BE2C (cell line): Measurements from ENCODE around the gene RBM23.

Source experiments
- DNase-seq: peaks from one replicate; pipeline ENCODE4 v3.0.0-alpha.2; 2020
- H3K27me3 ChIP-seq: fragments of 250-450 bp; sonication (Bioruptor Pico); 2 replicates; pipeline ENCODE4 v1.5.1; 2020; ENCODE audit warnings: mild to moderate bottlenecking
- H3K36me3 ChIP-seq: fragments of 250-450 bp; sonication (Bioruptor Pico); 2 replicates; pipeline ENCODE4 v1.5.1; 2020; ENCODE audit warnings: mild to moderate bottlenecking
- H3K4me1 ChIP-seq: fragments of 250-450 bp; sonication (Bioruptor Pico); 2 replicates; pipeline ENCODE4 v1.5.1; 2020
- H3K4me3 ChIP-seq: 2 replicates; pipeline ENCODE4 v1.5.1; 2011; ENCODE audit warnings: low read depth, low read length
- H3K9me3 ChIP-seq: fragments of 250-450 bp; sonication (Bioruptor Pico); 2 replicates; pipeline ENCODE4 v1.5.1; 2020
- CTCF ChIP-seq: IDR thresholded peaks from 2 replicates; pipeline ENCODE4 v1.5.1; 2012; ENCODE audit warnings: mild to moderate bottlenecking, low read depth, low read length

RBM23 gene

GRCh38 chr14:22892488-22892887 is 26.5 kb downstream of the RBM23 start:
- H3K4me1 ChIP-seq, result no peaks in the 10 kb centered on the region
- H3K27me3 ChIP-seq, result no peaks in the 10 kb centered on the region
- DNase-seq, result no peak
- H3K36me3 ChIP-seq, result no peaks in the 10 kb centered on the region
- no peak overlapping the region for H3K4me3 ChIP-seq
- no peak for TF ChIP-seq CTCF
- no peaks in the 10 kb centered on the region for H3K9me3 ChIP-seq

GRCh38 chr14:22890416-22890815 is 28.5 kb downstream of the RBM23 start:
- no peaks in the 10 kb centered on the region for H3K27me3 ChIP-seq
- H3K4me3 ChIP-seq, result no peak overlapping the region
- H3K4me1 ChIP-seq, result no peaks in the 10 kb centered on the region
- no peak for DNase-seq
- H3K9me3 ChIP-seq, result no peaks in the 10 kb centered on the region
- H3K36me3 ChIP-seq, result no peaks in the 10 kb centered on the region
- TF ChIP-seq CTCF, result no peak

- H3K27me3 ChIP-seq, result no peaks in the 10 kb centered on the region
- H3K4me3 ChIP-seq, result no peak overlapping the region
- no peaks in the 10 kb centered on the region for H3K9me3 ChIP-seq
- TF ChIP-seq CTCF, result no peak
- no peaks in the 10 kb centered on the region for H3K36me3 ChIP-seq
- peaks cover 1% of the 10 kb centered on the region for H3K4me1 ChIP-seq
- DNase-seq, result no peak
Measured at GRCh38 chr14:22888662-22889061, 30.3 kb downstream of the RBM23 start.

GRCh38 chr14:22887990-22888378 is 31.0 kb downstream of the RBM23 start:
- no peaks in the 10 kb centered on the region for H3K27me3 ChIP-seq
- peaks cover 7% of the 10 kb centered on the region for H3K4me1 ChIP-seq
- DNase-seq, result no peak
- no peak for TF ChIP-seq CTCF
- H3K9me3 ChIP-seq, result no peaks in the 10 kb centered on the region
- no peak overlapping the region for H3K4me3 ChIP-seq
- H3K36me3 ChIP-seq, result no peaks in the 10 kb centered on the region

- Histone ChIP-seq H3K36me3 (no peaks in the 10 kb centered on the region), H3K4me3 (peak overlapping the region; percentile 65), H3K27me3 (no peaks in the 10 kb centered on the region), H3K4me1 (peaks cover 7% of the 10 kb centered on the region), H3K9me3 (no peaks in the 10 kb centered on the region)
- no peak for TF ChIP-seq CTCF
- DNase-seq, result no peak
Measured at GRCh38 chr14:22887260-22887989, 31.5 kb downstream of the RBM23 start.

GRCh38 chr14:22886500-22887259 is 32.3 kb downstream of the RBM23 start:
- H3K27me3 ChIP-seq, result no peaks in the 10 kb centered on the region
- no peaks in the 10 kb centered on the region for H3K36me3 ChIP-seq
- H3K9me3 ChIP-seq, result no peaks in the 10 kb centered on the region
- peaks cover 7% of the 10 kb centered on the region for H3K4me1 ChIP-seq
- TF ChIP-seq CTCF, result peak; percentile 7; the same call in 1 of the 2 replicates
- DNase-seq, result peak; percentile 64
- peak overlapping the region; percentile 65 for H3K4me3 ChIP-seq
